Fibroblast of pulmonary artery (primary cell): ENCODE data around the gene RCAN2.

ENCODE experiments used
- DNase-seq: peaks from one replicate; pipeline ENCODE4 v3.0.0-alpha.2; 2010; ENCODE audit warnings: low read depth
- H3K4me3 ChIP-seq: replicated peaks from 2 replicates; pipeline ENCODE4 v1.5.1; 2011; ENCODE audit warnings: low read depth, mild to moderate bottlenecking, control low read depth, low read length, moderate library complexity
- CTCF ChIP-seq: IDR thresholded peaks from 2 replicates; pipeline ENCODE4 v1.5.1; 2011; ENCODE audit warnings: mild to moderate bottlenecking, control low read depth, low read length, inconsistent platforms; ENCODE audit errors: missing control alignments

Gene RCAN2

GRCh38 chr6:46444772-46445454, 46.3 kb downstream of the RCAN2 start:
- DNase-seq = no peak

GRCh38 chr6:46443623-46444022, 47.6 kb downstream of the RCAN2 start:
- TF ChIP-seq CTCF = no peak
- no peak for DNase-seq
- no peak overlapping the region for H3K4me3 ChIP-seq

More at GRCh38 chr6:46444772-46445454, 46.3 kb downstream of the RCAN2 start:
- no peak for TF ChIP-seq CTCF
- no peak overlapping the region for H3K4me3 ChIP-seq

GRCh38 chr6:46440641-46441040, 50.6 kb downstream of the RCAN2 start:
- no peak for DNase-seq
- no peak overlapping the region for H3K4me3 ChIP-seq
- TF ChIP-seq CTCF = no peak

- TF ChIP-seq CTCF = no peak
- H3K4me3 ChIP-seq = no peak overlapping the region
- peak; percentile 2 for DNase-seq
Measured at GRCh38 chr6:46440141-46440540, 51.1 kb downstream of the RCAN2 start.

- DNase-seq = no peak
- TF ChIP-seq CTCF = no peak
Measured at GRCh38 chr6:46438245-46438644, 53.0 kb downstream of the RCAN2 start.

GRCh38 chr6:46437671-46438221, 53.5 kb downstream of the RCAN2 start:
- no peak for DNase-seq
- no peak overlapping the region for H3K4me3 ChIP-seq
- no peak for TF ChIP-seq CTCF

More at GRCh38 chr6:46438245-46438644, 53.0 kb downstream of the RCAN2 start:
- no peak overlapping the region for H3K4me3 ChIP-seq

GRCh38 chr6:46422619-46423018, 68.6 kb downstream of the RCAN2 start:
- TF ChIP-seq CTCF = no peak
- DNase-seq = no peak
- H3K4me3 ChIP-seq = no peak overlapping the region
